WTC11 (cell line): Measurements from ENCODE around the gene SETSIP.

Experiments used
- EMX1 ChIP-seq: fragments of 250-450 bp; sonication (Bioruptor Pico); IDR thresholded peaks from 2 replicates; pipeline ENCODE4 v1.8.0; 2021; ENCODE audit warnings: mild to moderate bottlenecking
- FOXJ3 ChIP-seq: sonication (generic); formaldehyde crosslinking; IDR thresholded peaks from 2 replicates; pipeline ENCODE4 v1.9.0; 2021; ENCODE audit warnings: missing genetic modification reagents, mild to moderate bottlenecking, borderline replicate concordance
- IRF2 ChIP-seq: sonication (generic); formaldehyde crosslinking; IDR thresholded peaks from 2 replicates; pipeline ENCODE4 v1.8.0; 2022; ENCODE audit warnings: low read depth, missing genetic modification reagents, borderline replicate concordance
- NFYB ChIP-seq: sonication (generic); formaldehyde crosslinking; conservative IDR thresholded peaks from 2 replicates; pipeline ENCODE4 v1.8.0; 2022; ENCODE audit warnings: low read depth, missing genetic modification reagents
- TCF7 ChIP-seq: sonication (generic); formaldehyde crosslinking; IDR thresholded peaks from 2 replicates; pipeline ENCODE4 v1.8.0; 2022; ENCODE audit warnings: mild to moderate bottlenecking, low read depth, missing genetic modification reagents, moderate library complexity
- TEAD1 ChIP-seq: sonication (generic); formaldehyde crosslinking; IDR thresholded peaks from 2 replicates; pipeline ENCODE4 v1.8.0; 2022; ENCODE audit warnings: mild to moderate bottlenecking, missing genetic modification reagents
- TEAD4 ChIP-seq: sonication (generic); formaldehyde crosslinking; IDR thresholded peaks from 2 replicates; pipeline ENCODE4 v1.8.0; 2022; ENCODE audit warnings: mild to moderate bottlenecking, missing genetic modification reagents
- ZNF671 ChIP-seq: fragments of 250-450 bp; sonication (Bioruptor Pico); IDR thresholded peaks from 2 replicates; pipeline ENCODE4 v1.8.0; 2021; ENCODE audit warnings: mild to moderate bottlenecking
- TF ChIP-seq, protein P1 (sequence below): fragments of 200-600 bp; IDR thresholded peaks from 2 replicates; pipeline ENCODE4 v1.8.0; 2022; ENCODE audit warnings: antibody characterized with exemption
- TF ChIP-seq, protein P2 (sequence below): fragments of 250-450 bp; sonication (Bioruptor Pico); IDR thresholded peaks from 2 replicates; pipeline ENCODE4 v1.9.0; 2021; ENCODE audit warnings: mild to moderate bottlenecking
- TF ChIP-seq, protein P3 (sequence below): sonication (generic); formaldehyde crosslinking; IDR thresholded peaks from 2 replicates; pipeline ENCODE4 v1.8.0; 2022; ENCODE audit warnings: mild to moderate bottlenecking, missing genetic modification reagents
- TF ChIP-seq, protein P4 (sequence below): sonication (generic); formaldehyde crosslinking; IDR thresholded peaks from 2 replicates; pipeline ENCODE4 v1.8.0; 2022; ENCODE audit warnings: mild to moderate bottlenecking, missing genetic modification reagents
- TF ChIP-seq, protein P5 (sequence below): sonication (generic); formaldehyde crosslinking; IDR thresholded peaks from 2 replicates; pipeline ENCODE4 v1.8.1; 2023; ENCODE audit warnings: mild to moderate bottlenecking, missing genetic modification reagents
- TF ChIP-seq, protein P6 (sequence below): sonication (generic); formaldehyde crosslinking; IDR thresholded peaks from 2 replicates; pipeline ENCODE4 v1.8.1; 2022; ENCODE audit warnings: low read depth, missing genetic modification reagents, borderline replicate concordance

DNA sequence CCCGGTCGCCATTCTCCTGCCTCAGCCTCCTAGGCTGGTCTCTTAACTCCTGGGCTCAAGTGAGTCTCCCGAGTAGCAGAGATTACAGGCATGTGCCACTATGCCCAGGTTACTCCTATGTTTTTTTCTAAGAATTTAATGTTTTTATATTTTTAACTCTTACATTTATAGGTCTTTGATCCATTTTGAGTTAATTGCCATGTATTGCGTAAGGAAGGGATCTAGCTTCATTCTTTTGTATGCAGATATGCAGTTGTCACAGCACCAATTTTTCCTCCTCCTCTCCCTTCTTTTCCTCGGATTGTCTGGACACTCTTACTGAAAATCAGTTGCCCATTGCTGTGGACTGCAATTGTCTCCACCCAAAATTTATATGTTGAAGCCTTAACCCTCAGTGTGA, 16.4 kb upstream of the SETSIP start:
- TF ChIP-seq, protein P1, sequence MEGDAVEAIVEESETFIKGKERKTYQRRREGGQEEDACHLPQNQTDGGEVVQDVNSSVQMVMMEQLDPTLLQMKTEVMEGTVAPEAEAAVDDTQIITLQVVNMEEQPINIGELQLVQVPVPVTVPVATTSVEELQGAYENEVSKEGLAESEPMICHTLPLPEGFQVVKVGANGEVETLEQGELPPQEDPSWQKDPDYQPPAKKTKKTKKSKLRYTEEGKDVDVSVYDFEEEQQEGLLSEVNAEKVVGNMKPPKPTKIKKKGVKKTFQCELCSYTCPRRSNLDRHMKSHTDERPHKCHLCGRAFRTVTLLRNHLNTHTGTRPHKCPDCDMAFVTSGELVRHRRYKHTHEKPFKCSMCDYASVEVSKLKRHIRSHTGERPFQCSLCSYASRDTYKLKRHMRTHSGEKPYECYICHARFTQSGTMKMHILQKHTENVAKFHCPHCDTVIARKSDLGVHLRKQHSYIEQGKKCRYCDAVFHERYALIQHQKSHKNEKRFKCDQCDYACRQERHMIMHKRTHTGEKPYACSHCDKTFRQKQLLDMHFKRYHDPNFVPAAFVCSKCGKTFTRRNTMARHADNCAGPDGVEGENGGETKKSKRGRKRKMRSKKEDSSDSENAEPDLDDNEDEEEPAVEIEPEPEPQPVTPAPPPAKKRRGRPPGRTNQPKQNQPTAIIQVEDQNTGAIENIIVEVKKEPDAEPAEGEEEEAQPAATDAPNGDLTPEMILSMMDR, result no peak
- TF ChIP-seq TCF7 (CRISPR knock-in tag) (no peak), TEAD1 (CRISPR knock-in tag) (no peak), IRF2 (no peak), NFYB (no peak), FOXJ3 (CRISPR knock-in tag) (no peak), EMX1 (CRISPR knock-in tag) (no peak), TEAD4 (CRISPR knock-in tag) (no peak), ZNF671 (no peak)
- TF ChIP-seq, protein P2, sequence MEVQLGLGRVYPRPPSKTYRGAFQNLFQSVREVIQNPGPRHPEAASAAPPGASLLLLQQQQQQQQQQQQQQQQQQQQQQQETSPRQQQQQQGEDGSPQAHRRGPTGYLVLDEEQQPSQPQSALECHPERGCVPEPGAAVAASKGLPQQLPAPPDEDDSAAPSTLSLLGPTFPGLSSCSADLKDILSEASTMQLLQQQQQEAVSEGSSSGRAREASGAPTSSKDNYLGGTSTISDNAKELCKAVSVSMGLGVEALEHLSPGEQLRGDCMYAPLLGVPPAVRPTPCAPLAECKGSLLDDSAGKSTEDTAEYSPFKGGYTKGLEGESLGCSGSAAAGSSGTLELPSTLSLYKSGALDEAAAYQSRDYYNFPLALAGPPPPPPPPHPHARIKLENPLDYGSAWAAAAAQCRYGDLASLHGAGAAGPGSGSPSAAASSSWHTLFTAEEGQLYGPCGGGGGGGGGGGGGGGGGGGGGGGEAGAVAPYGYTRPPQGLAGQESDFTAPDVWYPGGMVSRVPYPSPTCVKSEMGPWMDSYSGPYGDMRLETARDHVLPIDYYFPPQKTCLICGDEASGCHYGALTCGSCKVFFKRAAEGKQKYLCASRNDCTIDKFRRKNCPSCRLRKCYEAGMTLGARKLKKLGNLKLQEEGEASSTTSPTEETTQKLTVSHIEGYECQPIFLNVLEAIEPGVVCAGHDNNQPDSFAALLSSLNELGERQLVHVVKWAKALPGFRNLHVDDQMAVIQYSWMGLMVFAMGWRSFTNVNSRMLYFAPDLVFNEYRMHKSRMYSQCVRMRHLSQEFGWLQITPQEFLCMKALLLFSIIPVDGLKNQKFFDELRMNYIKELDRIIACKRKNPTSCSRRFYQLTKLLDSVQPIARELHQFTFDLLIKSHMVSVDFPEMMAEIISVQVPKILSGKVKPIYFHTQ (CRISPR knock-in tag), result no peak
- TF ChIP-seq, protein P3, sequence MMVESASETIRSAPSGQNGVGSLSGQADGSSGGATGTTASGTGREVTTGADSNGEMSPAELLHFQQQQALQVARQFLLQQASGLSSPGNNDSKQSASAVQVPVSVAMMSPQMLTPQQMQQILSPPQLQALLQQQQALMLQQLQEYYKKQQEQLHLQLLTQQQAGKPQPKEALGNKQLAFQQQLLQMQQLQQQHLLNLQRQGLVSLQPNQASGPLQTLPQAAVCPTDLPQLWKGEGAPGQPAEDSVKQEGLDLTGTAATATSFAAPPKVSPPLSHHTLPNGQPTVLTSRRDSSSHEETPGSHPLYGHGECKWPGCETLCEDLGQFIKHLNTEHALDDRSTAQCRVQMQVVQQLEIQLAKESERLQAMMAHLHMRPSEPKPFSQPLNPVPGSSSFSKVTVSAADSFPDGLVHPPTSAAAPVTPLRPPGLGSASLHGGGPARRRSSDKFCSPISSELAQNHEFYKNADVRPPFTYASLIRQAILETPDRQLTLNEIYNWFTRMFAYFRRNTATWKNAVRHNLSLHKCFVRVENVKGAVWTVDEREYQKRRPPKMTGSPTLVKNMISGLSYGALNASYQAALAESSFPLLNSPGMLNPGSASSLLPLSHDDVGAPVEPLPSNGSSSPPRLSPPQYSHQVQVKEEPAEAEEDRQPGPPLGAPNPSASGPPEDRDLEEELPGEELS (CRISPR knock-in tag), result no peak
- TF ChIP-seq, protein P4, sequence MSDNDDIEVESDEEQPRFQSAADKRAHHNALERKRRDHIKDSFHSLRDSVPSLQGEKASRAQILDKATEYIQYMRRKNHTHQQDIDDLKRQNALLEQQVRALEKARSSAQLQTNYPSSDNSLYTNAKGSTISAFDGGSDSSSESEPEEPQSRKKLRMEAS (CRISPR knock-in tag), result no peak
- TF ChIP-seq, protein P5, sequence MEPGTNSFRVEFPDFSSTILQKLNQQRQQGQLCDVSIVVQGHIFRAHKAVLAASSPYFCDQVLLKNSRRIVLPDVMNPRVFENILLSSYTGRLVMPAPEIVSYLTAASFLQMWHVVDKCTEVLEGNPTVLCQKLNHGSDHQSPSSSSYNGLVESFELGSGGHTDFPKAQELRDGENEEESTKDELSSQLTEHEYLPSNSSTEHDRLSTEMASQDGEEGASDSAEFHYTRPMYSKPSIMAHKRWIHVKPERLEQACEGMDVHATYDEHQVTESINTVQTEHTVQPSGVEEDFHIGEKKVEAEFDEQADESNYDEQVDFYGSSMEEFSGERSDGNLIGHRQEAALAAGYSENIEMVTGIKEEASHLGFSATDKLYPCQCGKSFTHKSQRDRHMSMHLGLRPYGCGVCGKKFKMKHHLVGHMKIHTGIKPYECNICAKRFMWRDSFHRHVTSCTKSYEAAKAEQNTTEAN (CRISPR knock-in tag), result no peak
- TF ChIP-seq, protein P6, sequence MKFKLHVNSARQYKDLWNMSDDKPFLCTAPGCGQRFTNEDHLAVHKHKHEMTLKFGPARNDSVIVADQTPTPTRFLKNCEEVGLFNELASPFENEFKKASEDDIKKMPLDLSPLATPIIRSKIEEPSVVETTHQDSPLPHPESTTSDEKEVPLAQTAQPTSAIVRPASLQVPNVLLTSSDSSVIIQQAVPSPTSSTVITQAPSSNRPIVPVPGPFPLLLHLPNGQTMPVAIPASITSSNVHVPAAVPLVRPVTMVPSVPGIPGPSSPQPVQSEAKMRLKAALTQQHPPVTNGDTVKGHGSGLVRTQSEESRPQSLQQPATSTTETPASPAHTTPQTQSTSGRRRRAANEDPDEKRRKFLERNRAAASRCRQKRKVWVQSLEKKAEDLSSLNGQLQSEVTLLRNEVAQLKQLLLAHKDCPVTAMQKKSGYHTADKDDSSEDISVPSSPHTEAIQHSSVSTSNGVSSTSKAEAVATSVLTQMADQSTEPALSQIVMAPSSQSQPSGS (CRISPR knock-in tag), result no peak
